Neuron (in vitro differentiated cells): ENCODE measurements around the gene GARIN5A.

Source experiments
- H2AFZ ChIP-seq: one replicate; pipeline ENCODE4 v1.6.1; 2013; ENCODE audit warnings: low read depth, mild to moderate bottlenecking, inconsistent platforms, low read length, moderate library complexity
- H3K27me3 ChIP-seq: one replicate; pipeline ENCODE4 v1.6.1; 2013; ENCODE audit warnings: low read length; ENCODE audit not compliant: insufficient read depth
- H3K36me3 ChIP-seq: one replicate; pipeline ENCODE4 v1.6.1; 2013; ENCODE audit warnings: low read length; ENCODE audit not compliant: insufficient read depth
- H3K4me1 ChIP-seq: one replicate; pipeline ENCODE4 v1.6.1; 2013; ENCODE audit warnings: low read length; ENCODE audit not compliant: insufficient read depth
- H3K4me3 ChIP-seq: 2 replicates; pipeline ENCODE4 v1.5.1; 2013; ENCODE audit warnings: mild to moderate bottlenecking, low read length, moderate library complexity
- H3K9me3 ChIP-seq: one replicate; pipeline ENCODE4 v1.6.1; 2013; ENCODE audit warnings: low read length

GARIN5A gene

GRCh38 chr19:50460161-50460765, 16.4 kb downstream of the GARIN5A start:
- no peaks in the 10 kb centered on the region for H3K36me3 ChIP-seq
- no peak overlapping the region for H2AFZ ChIP-seq
- no peak overlapping the region for H3K4me3 ChIP-seq
- no peaks in the 10 kb centered on the region for H3K27me3 ChIP-seq
- H3K9me3 ChIP-seq, result no peaks in the 10 kb centered on the region
- H3K4me1 ChIP-seq, result peaks cover 7% of the 10 kb centered on the region

GRCh38 chr19:50459638-50460037, 17.0 kb downstream of the GARIN5A start:
- H3K4me1 ChIP-seq, result peaks cover 7% of the 10 kb centered on the region
- H3K36me3 ChIP-seq, result no peaks in the 10 kb centered on the region
- no peaks in the 10 kb centered on the region for H3K27me3 ChIP-seq
- peaks cover 1% of the 10 kb centered on the region for H3K9me3 ChIP-seq
- H2AFZ ChIP-seq, result no peak overlapping the region
- H3K4me3 ChIP-seq, result no peak overlapping the region

DNA sequence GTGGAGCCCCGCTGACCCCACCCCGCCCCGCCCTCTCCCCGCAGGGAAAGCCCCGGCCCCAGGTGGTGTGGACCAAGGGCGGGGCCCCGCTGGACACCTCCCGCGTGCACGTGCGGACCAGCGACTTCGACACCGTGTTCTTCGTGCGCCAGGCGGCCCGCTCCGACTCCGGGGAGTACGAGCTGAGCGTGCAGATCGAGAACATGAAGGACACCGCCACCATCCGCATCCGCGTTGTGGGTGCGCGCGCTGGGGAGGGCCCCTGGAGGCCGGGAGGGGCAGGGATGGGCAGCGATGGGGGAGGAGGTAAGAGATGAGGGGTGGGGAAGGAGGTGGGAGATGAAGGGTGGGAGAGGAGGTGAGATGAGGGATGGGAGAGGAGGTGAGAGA, 17.6 kb downstream of the GARIN5A start:
- no peaks in the 10 kb centered on the region for H3K36me3 ChIP-seq
- peaks cover 1% of the 10 kb centered on the region for H3K9me3 ChIP-seq
- peaks cover 7% of the 10 kb centered on the region for H3K4me1 ChIP-seq
- no peak overlapping the region for H2AFZ ChIP-seq
- H3K4me3 ChIP-seq, result no peak overlapping the region
- no peaks in the 10 kb centered on the region for H3K27me3 ChIP-seq

- Histone ChIP-seq H2AFZ (no peak overlapping the region), H3K27me3 (no peaks in the 10 kb centered on the region), H3K36me3 (no peaks in the 10 kb centered on the region), H3K4me1 (peaks cover 7% of the 10 kb centered on the region), H3K9me3 (peaks cover 1% of the 10 kb centered on the region), H3K4me3 (no peak overlapping the region)
Observed at GRCh38 chr19:50458396-50459066, 18.1 kb downstream of the GARIN5A start.

DNA sequence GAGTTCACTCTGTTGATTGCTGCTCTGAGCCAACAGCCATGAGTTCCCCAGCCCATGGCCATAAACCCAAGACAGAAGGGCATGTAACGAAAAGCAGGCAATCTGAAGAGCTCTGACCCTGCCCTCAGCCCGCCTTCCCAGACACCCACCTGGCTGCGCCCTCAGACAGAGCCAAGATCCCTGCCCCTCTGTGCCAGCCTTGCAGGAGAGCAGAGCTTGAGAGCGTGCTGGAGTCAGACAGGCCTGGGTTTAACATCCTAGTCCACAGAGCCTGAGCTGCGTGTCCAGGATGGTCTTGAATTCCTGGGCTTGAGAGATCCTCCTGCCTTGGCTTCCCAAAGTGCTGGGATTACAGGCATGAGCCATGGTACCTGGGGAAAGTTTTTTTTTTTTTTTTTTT, 19.3 kb downstream of the GARIN5A start:
- Histone ChIP-seq H2AFZ (no peak overlapping the region), H3K36me3 (no peaks in the 10 kb centered on the region), H3K4me3 (no peak overlapping the region), H3K4me1 (peaks cover 7% of the 10 kb centered on the region), H3K27me3 (no peaks in the 10 kb centered on the region), H3K9me3 (peaks cover 1% of the 10 kb centered on the region)

DNA sequence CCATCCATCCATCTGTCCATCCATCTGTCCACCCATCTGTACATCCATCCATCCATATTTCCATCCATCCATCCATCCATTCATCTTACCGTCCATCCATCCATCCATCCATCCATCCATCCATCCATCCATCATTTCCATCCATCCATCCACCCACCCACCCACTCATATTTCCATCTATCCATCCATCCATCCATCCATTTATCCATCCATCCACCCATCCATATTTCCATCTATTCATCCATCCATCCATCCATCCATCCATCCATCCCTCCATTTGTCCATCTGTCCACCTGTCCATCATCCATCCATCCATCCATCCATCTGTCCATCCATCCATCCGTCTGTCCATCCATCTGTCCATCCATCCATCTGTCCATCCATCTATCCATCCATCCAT, 20.7 kb downstream of the GARIN5A start:
- no peaks in the 10 kb centered on the region for H3K27me3 ChIP-seq

GRCh38 chr19:50453243-50453642, 23.4 kb downstream of the GARIN5A start:
- no peaks in the 10 kb centered on the region for H3K36me3 ChIP-seq
- H3K4me3 ChIP-seq, result no peak overlapping the region
- H2AFZ ChIP-seq, result no peak overlapping the region
- H3K4me1 ChIP-seq, result no peaks in the 10 kb centered on the region
- H3K9me3 ChIP-seq, result peaks cover 1% of the 10 kb centered on the region
- no peaks in the 10 kb centered on the region for H3K27me3 ChIP-seq

More for the DNA sequence above, 20.7 kb downstream of the GARIN5A start:
- H2AFZ ChIP-seq, result no peak overlapping the region
- H3K4me1 ChIP-seq, result peaks cover 7% of the 10 kb centered on the region
- peaks cover 1% of the 10 kb centered on the region for H3K9me3 ChIP-seq
- H3K4me3 ChIP-seq, result no peak overlapping the region
- no peaks in the 10 kb centered on the region for H3K36me3 ChIP-seq

DNA sequence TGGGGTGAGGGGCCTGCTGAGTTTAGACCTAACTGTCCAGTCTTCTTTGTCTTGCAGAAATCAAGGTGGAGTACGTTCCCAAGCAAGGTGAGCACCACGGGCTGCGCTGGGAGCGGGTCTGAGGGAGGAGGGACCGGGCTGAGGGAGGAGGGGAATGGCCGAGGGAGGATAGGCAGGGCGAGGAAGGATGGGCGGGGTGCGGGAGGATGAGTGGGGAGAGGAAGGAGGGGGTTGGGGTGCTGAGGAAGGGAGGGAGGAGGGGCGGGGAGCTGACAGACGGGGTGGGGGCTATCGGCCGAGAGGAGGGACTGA, 25.5 kb downstream of the GARIN5A start:
- no peaks in the 10 kb centered on the region for H3K4me1 ChIP-seq
- no peak overlapping the region for H3K4me3 ChIP-seq
- no peak overlapping the region for H2AFZ ChIP-seq
- H3K9me3 ChIP-seq, result peaks cover 1% of the 10 kb centered on the region
- no peaks in the 10 kb centered on the region for H3K36me3 ChIP-seq
- H3K27me3 ChIP-seq, result no peaks in the 10 kb centered on the region

DNA sequence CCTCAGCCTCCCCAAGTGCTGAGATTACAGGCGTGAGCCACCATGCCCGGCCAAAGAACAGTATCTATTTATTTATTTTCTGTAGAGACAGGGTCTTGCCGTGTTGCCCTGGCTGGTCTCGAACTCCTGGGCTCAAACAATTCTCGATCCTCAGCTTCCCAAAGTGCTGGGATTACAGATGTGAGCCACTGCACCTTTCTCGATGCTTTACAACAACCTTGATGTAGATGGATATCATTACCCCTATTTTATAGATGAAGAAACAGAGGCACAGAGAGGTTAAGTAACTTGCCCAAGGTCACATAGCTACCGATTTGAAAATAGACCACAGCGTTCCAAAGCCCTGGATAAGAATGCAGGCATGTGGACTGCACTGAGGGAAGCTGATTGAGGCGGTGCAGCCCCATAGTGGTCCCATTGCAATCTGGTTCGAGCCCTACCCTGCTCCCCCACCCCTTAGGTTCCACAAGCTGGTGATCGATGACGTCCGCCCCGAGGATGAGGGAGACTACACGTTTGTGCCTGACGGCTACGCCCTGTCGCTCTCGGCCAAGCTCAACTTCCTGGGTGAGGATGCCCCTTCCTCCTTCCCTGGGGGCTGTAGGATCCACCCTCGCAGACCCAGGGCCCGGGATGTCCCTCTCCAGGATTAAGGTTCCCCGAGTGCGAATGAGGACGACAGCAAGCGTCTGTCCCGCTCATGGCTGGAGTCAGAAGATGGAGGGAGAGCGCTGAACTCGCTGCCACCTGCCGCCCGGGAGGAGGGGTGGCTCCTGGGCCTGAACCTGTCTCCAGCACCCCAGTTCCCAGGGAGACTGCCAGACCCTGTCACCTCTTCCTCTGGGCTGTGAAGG, 26.1 kb downstream of the GARIN5A start:
- Histone ChIP-seq H3K27me3 (peaks cover 3% of the 10 kb centered on the region), H3K9me3 (peaks cover 3% of the 10 kb centered on the region), H3K4me3 (no peak overlapping the region), H3K36me3 (no peaks in the 10 kb centered on the region), H2AFZ (no peak overlapping the region), H3K4me1 (no peaks in the 10 kb centered on the region)

GRCh38 chr19:50449236-50449899, 27.3 kb downstream of the GARIN5A start:
- Histone ChIP-seq H3K27me3 (peaks cover 3% of the 10 kb centered on the region), H3K9me3 (peaks cover 1% of the 10 kb centered on the region), H2AFZ (no peak overlapping the region), H3K36me3 (no peaks in the 10 kb centered on the region), H3K4me1 (no peaks in the 10 kb centered on the region), H3K4me3 (no peak overlapping the region)

- Histone ChIP-seq H3K9me3 (peaks cover 1% of the 10 kb centered on the region), H3K4me1 (no peaks in the 10 kb centered on the region), H3K4me3 (no peak overlapping the region), H2AFZ (no peak overlapping the region), H3K36me3 (no peaks in the 10 kb centered on the region), H3K27me3 (peaks cover 3% of the 10 kb centered on the region)
Observed at GRCh38 chr19:50447750-50448149, 28.9 kb downstream of the GARIN5A start.

- Histone ChIP-seq H2AFZ (no peak overlapping the region), H3K9me3 (peaks cover 1% of the 10 kb centered on the region)
Observed at GRCh38 chr19:50447053-50447452, 29.6 kb downstream of the GARIN5A start.

GRCh38 chr19:50444059-50444458, 32.6 kb downstream of the GARIN5A start:
- Histone ChIP-seq H2AFZ (no peak overlapping the region), H3K36me3 (no peaks in the 10 kb centered on the region), H3K9me3 (peaks cover 1% of the 10 kb centered on the region), H3K27me3 (peaks cover 3% of the 10 kb centered on the region), H3K4me3 (no peak overlapping the region), H3K4me1 (peaks cover 3% of the 10 kb centered on the region)

More at GRCh38 chr19:50447053-50447452, 29.6 kb downstream of the GARIN5A start:
- no peaks in the 10 kb centered on the region for H3K4me1 ChIP-seq
- no peaks in the 10 kb centered on the region for H3K36me3 ChIP-seq
- no peak overlapping the region for H3K4me3 ChIP-seq
- H3K27me3 ChIP-seq, result peaks cover 3% of the 10 kb centered on the region
